AG09309 (cell line): ENCODE results near the gene CNPPD1.

Source experiments
- DNase-seq: peaks from one replicate; pipeline ENCODE4 v3.0.0-alpha.2; 2010; ENCODE audit warnings: low read depth
- H3K4me3 ChIP-seq: 2 replicates; pipeline ENCODE4 v1.5.1; 2011; ENCODE audit warnings: mild to moderate bottlenecking, low read depth, low read length, moderate library complexity; ENCODE audit not compliant: control insufficient read depth
- CTCF ChIP-seq: IDR thresholded peaks from 2 replicates; pipeline ENCODE4 v1.5.1; 2011; ENCODE audit warnings: mild to moderate bottlenecking, low read depth, low read length, inconsistent platforms; ENCODE audit not compliant: insufficient read depth, control insufficient read depth; ENCODE audit errors: missing control alignments

The CNPPD1 gene

GRCh38 chr2:219140722-219141121 lies 36.0 kb downstream of the CNPPD1 start:
- DNase-seq: no peak
- no peak overlapping the region for H3K4me3 ChIP-seq
- TF ChIP-seq CTCF: no peak

- H3K4me3 ChIP-seq: no peak overlapping the region
- no peak for TF ChIP-seq CTCF
- DNase-seq: no peak
Measured at GRCh38 chr2:219133976-219134375, 42.7 kb downstream of the CNPPD1 start.

- no peak for DNase-seq
- no peak for TF ChIP-seq CTCF
Measured at GRCh38 chr2:219131744-219132143, 45.0 kb downstream of the CNPPD1 start.

GRCh38 chr2:219131327-219131726 lies 45.4 kb downstream of the CNPPD1 start:
- H3K4me3 ChIP-seq: no peak overlapping the region
- no peak for DNase-seq
- no peak for TF ChIP-seq CTCF

More at GRCh38 chr2:219131744-219132143, 45.0 kb downstream of the CNPPD1 start:
- no peak overlapping the region for H3K4me3 ChIP-seq

- no peak overlapping the region for H3K4me3 ChIP-seq
- no peak for DNase-seq
- TF ChIP-seq CTCF: no peak
Measured at GRCh38 chr2:219129589-219129988, 47.1 kb downstream of the CNPPD1 start.

- no peak for DNase-seq
- no peak for TF ChIP-seq CTCF
- no peak overlapping the region for H3K4me3 ChIP-seq
Measured at GRCh38 chr2:219128396-219128795, 48.3 kb downstream of the CNPPD1 start.
